ENCODE results near the gene LAMA2. TPM values are rescaled to one million over a fixed set of nuclear protein-coding genes. Genes with fewer than 3 reads are reported as not detected.

The LAMA2 gene
- total and polyA plus RNA-seq, 2 donors (not counting 3 experiments of a cell fraction or from before 2014, with no cell fraction given): 0.51 to 0.75 TPM

GRCh38 chr6:129006724-129007514 is 124.0 kb downstream of the LAMA2 start:
- no peaks in the 10 kb centered on the region for H3K9me1 ChIP-seq (replicated peaks; ENCODE audit: control insufficient read depth, extremely low read depth, insufficient read depth, low read length)
- POLR2A ChIA-PET: no interaction called here
- no peaks in the 10 kb centered on the region for H4K20me1 ChIP-seq (replicated peaks; ENCODE audit: control insufficient read depth, extremely low read depth, insufficient read depth, low read length)
- H3K9ac ChIP-seq (replicated peaks; ENCODE audit: extremely low read depth, insufficient read depth, low read length): no peak overlapping the region
- H3K4me3 ChIP-seq (replicated peaks in 1 of 3; ENCODE audit: insufficient read depth in 1 of 3, low read depth in 1 of 3, low read length in 3 of 3): no peak overlapping the region
- FAIRE-seq (no peak), DNase-seq (ENCODE audit: low read depth, low spot score) (no peak)
- H3K4me2 ChIP-seq (ENCODE audit: insufficient read depth, low read length): no peak overlapping the region
- dilution Hi-C loops (cut with MboI; ENCODE audit: extremely low pct_ligation_motif_present, low sequenced_read_pairs) (no loop called here), intact Hi-C loops (cut with micrococcal nuclease) (no loop called here)
- H3K27ac ChIP-seq (ENCODE audit: insufficient read depth, low read depth, low read length): no peak overlapping the region
- no TSS peak for BruUV-seq (replicated peaks)
- H3K36me3 ChIP-seq (ENCODE audit: control insufficient read depth in 2 of 2, extremely low read depth in 1 of 2, insufficient read depth in 2 of 2, low read length in 2 of 2): no peaks in the 10 kb centered on the region
- H3K79me2 ChIP-seq (ENCODE audit: control insufficient read depth, insufficient read depth, low read length): no peaks in the 10 kb centered on the region
- H2AFZ ChIP-seq (ENCODE audit: low read depth, low read length): no peak overlapping the region
- H3K27me3 ChIP-seq (ENCODE audit: control insufficient read depth in 2 of 2, insufficient read depth in 2 of 2, low read length in 2 of 2): peaks cover 2% of the 10 kb centered on the region in 2 experiments
- TF ChIP-seq GATA2 (IDR thresholded peaks at IDR 0.05; ENCODE audit: insufficient read depth, insufficient read length, low read depth, low read length) (no peak), POLR2AphosphoS5 (IDR thresholded peaks at IDR 0.05; ENCODE audit: insufficient read depth, low read depth, low read length) (no peak), MAX (IDR thresholded peaks at IDR 0.05; ENCODE audit: insufficient read depth, insufficient read length) (no peak), FOS (IDR thresholded peaks at IDR 0.05; ENCODE audit: borderline replicate concordance, insufficient read depth, low read length) (no peak), EZH2 (IDR thresholded peaks at IDR 0.05; ENCODE audit: borderline replicate concordance, low read depth, low read length, severe bottlenecking) (no peak)
- no peaks in the 10 kb centered on the region for H3K4me1 ChIP-seq (ENCODE audit: control insufficient read depth, extremely low read depth, insufficient read depth, low read length)
- CTCF ChIA-PET: interaction anchor here (1.1 kb wide), 1 partner anchor 364 kb away, joined by 3 read pairs; no protein-coding TSS in a partner anchor
- no peaks in the 10 kb centered on the region for H3K9me3 ChIP-seq (replicated peaks; ENCODE audit: control insufficient read depth, insufficient read depth, low read length)

All from endothelial cell of umbilical vein (primary cell).